ENCODE results near the gene C1QTNF3. TPM values are rescaled to one million over a fixed set of nuclear protein-coding genes. Genes with fewer than 3 reads are reported as not detected.
A peak's percentile ranks its signal among the peaks of the same experiment; 100 is the strongest.
"Not testable (repeated sequence)": the region's sequence is repeated elsewhere in the genome, so short reads cannot be mapped to it uniquely, and the experiment has no call there.

Gene C1QTNF3
- total RNA-seq, 1 donor from 2014 or later: 3.0 TPM

GRCh38 chr5:34026089-34026761 is 16.8 kb downstream of the C1QTNF3 start:
- DNase-seq (ENCODE audit: low read depth): no peak

- no peak for DNase-seq (ENCODE audit: low read depth)
Measured at GRCh38 chr5:34022121-34022705, 20.8 kb downstream of the C1QTNF3 start.

GRCh38 chr5:34021334-34021733 is 21.7 kb downstream of the C1QTNF3 start:
- no peak for DNase-seq (ENCODE audit: low read depth)

- DNase-seq (ENCODE audit: low read depth): no peak
Measured at GRCh38 chr5:34020726-34021125, 22.3 kb downstream of the C1QTNF3 start.

GRCh38 chr5:34017254-34017653 is 25.8 kb downstream of the C1QTNF3 start:
- DNase-seq (ENCODE audit: low read depth): no peak

GRCh38 chr5:34016750-34017149 is 26.3 kb downstream of the C1QTNF3 start:
- no peak for DNase-seq (ENCODE audit: low read depth)

- DNase-seq (ENCODE audit: low read depth): no peak
Measured at GRCh38 chr5:34016222-34016621, 26.8 kb downstream of the C1QTNF3 start.

GRCh38 chr5:34015120-34015822 is 27.7 kb downstream of the C1QTNF3 start:
- DNase-seq (ENCODE audit: low read depth): no peak

GRCh38 chr5:34014626-34015025 is 28.4 kb downstream of the C1QTNF3 start:
- peak; percentile 30 for DNase-seq (ENCODE audit: low read depth)

GRCh38 chr5:34013547-34013946 is 29.5 kb downstream of the C1QTNF3 start:
- no peak for DNase-seq (ENCODE audit: low read depth)

GRCh38 chr5:34012791-34013190 is 30.2 kb downstream of the C1QTNF3 start:
- peak; percentile 66 for DNase-seq (ENCODE audit: low read depth)

- DNase-seq (ENCODE audit: low read depth): no peak
Measured at GRCh38 chr5:34011536-34011935, 31.5 kb downstream of the C1QTNF3 start.

GRCh38 chr5:34010146-34010545 is 32.9 kb downstream of the C1QTNF3 start:
- DNase-seq (ENCODE audit: low read depth): not testable (repeated sequence)

GRCh38 chr5:34009610-34010009 is 33.4 kb downstream of the C1QTNF3 start:
- no peak for DNase-seq (ENCODE audit: low read depth)

GRCh38 chr5:34008802-34009201 is 34.2 kb downstream of the C1QTNF3 start:
- DNase-seq (ENCODE audit: low read depth): peak; percentile 18

GRCh38 chr5:34007621-34008600 is 35.1 kb downstream of the C1QTNF3 start, which contains the start of gene AMACR:
AMACR (minus strand) TSS chr5:34008050; CDS start chr5:34008019, 31 bp downstream.
- DNase-seq (ENCODE audit: low read depth): peak; percentile 94

- DNase-seq (ENCODE audit: low read depth): peak; percentile 25
Measured at GRCh38 chr5:34007201-34007620, 35.8 kb downstream of the C1QTNF3 start.

- DNase-seq (ENCODE audit: low read depth): no peak
Measured at GRCh38 chr5:34005681-34006080, 37.3 kb downstream of the C1QTNF3 start.

GRCh38 chr5:34005211-34005610 is 37.8 kb downstream of the C1QTNF3 start:
- no peak for DNase-seq (ENCODE audit: low read depth)

GRCh38 chr5:34003941-34004340 is 39.1 kb downstream of the C1QTNF3 start:
- DNase-seq (ENCODE audit: low read depth): no peak

All from myocyte (in vitro differentiated cells).